Measurements from ENCODE around the gene ZNF878. TPM values are rescaled to one million over a fixed set of nuclear protein-coding genes. Genes with fewer than 3 reads are reported as not detected.

ZNF878 gene
- 0.09 and 0.16 TPM in 2 replicates for total RNA-seq

DNA sequence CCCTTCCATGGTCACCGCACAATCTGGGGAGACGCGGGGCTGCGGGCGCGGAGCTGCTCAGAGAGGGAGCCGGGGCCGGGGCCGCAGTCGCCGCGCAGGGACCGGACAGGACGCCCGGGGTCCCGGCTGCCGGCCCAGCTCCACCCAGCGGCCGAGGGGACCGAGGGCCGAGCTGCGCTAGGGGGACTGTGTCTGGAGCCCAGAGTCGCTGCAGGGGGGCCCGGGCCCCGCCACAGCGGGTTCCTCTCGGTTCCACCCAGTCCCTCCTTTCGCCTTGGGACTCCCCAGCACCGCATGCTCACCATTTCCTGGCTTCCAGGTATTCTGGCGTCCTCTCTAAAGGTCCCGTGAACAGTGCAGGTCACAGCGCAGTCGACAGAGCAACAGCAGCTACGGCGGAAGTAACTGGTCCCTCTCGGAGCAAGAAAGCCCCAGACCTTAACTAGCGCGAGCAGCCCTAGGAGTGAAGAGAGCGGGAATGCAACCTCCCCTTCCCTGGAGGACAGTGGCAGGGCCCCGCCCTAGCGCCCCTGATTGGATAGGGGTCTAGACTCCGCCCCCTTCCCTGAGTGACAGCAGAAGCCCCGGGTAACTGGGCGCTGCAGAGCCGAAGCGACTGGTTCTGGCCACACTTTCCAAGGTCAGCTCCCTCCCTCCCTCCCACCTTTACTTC, at the start of gene ZNF878:
TSS of gene ZNF878 (minus strand) at position 465 of the 673 bp plus-strand sequence. CDS start at position 305, 160 bp downstream.

DNA sequence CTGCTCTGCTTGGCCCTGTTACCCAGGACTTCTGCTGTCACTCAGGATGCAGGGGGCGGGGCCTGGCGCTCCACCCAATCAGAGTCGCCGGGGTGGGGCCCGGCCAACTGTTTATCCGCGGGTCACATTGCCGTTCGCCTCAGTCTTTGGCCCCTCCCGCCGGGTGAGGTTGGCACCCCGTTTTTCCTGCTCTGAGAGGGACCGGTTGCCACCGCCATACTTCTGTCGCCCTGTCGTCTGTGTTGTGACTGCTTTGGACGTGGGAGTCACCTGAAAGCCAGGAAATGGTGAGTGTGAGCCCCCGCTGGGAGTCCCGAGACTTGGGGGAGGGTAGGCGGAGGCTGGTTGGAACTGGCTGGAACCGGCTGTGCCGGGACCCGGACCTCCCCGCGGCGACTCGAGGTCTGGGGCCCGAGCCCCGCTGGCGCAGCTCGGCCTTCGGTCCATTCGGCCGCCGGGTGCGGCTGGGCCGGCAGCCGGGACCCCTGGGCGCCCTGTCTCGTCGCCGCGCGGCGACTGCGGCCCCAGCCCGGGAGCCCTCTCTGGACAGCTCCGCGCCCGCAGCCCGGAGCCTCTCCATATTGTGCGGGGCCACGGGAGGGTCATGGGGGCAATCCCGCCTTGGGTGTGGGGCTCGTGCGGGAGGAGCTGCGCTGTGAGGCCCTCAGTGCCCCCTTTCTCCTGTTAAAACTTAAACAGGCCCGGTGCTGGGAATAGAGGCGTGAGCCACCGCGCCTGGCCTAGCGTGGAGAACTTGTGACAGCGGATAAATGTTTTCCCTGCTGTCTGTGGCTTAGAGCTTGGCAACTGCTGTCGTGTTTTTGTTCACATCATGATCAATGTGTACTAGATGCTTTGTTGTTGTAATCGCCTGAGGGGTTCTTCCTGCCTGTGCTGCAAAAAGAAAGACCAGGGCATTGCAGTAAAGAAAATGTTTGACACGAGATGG, 12.1 kb upstream of the ZNF878 start, which contains the start of gene ZNF844:
TSS of gene ZNF844 (plus strand) at position 142 of the 949 bp plus-strand sequence. CDS start at position 285, 143 bp downstream.

DNA sequence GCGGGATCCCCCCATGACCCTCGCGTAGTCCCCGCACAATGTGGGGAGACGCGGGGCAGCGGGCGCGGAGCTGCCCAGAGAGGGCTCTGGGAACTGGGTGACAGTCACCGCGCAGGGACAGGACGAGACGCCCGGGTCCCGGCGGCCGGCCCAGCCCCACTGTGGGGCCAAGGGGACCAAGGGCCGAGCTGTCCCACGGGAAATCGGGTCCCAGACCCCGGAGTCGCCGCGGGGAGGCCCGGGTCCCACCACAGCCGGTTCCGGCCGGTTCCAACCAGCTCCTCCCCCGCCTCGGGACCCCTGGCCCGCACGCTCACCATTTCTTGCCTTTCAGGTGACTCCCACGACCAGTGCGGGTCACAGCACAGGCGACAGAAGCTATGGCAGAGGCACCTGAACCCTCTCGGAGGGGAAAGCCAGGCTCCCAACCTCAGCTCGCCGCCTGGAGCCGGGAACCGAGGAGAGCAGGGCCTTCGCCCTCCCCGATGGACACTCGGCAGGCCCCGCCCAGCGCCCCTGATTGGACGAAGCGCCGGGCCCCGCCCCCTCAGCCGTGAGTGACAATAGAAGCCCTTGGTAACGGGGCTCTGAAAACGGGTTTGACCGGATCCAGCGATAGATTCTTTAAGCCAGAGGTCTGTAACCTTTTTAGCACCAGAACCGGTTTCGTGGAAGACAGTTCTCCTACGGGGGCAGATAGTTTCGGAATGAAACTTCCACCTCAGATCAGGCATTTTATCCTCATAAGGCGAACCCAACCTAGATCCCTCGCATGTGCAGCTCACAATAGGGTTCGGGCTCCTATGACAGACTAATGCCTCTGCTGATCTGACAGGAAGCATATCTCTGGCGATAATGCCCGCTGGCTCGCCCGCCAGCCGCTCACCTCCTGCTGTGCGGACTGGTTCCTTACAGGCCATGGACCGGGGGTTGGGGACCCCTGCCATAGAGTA, 17.3 kb downstream of the ZNF878 start, which contains the start of gene ZNF433:
TSS of gene ZNF433 (minus strand) at position 460 of the 953 bp plus-strand sequence. CDS start at position 320, 140 bp downstream.

Other genes with a start within 250 kb of the ZNF878 start
- 6.3 and 9.8 TPM in 2 replicates for gene ZNF440, start 238.7 kb downstream of the ZNF878 start, total RNA-seq
- 5.0 and 6.9 TPM in 2 replicates for gene ZNF439, start 204.2 kb downstream of the ZNF878 start, total RNA-seq
- gene ZNF69, start 165.2 kb downstream of the ZNF878 start, total RNA-seq = 2.9 and 4.1 TPM in 2 replicates
- 5.5 and 6.9 TPM in 2 replicates for gene ZNF700, start 127.9 kb downstream of the ZNF878 start, total RNA-seq
- 0.86 and 2.5 TPM in 2 replicates for gene ZNF763, start 87.9 kb downstream of the ZNF878 start, total RNA-seq
- gene ZNF433, start 17.3 kb downstream of the ZNF878 start, total RNA-seq = 4.0 and 4.9 TPM in 2 replicates
- 6.6 and 6.8 TPM in 2 replicates for gene ZNF844, start 11.8 kb upstream of the ZNF878 start, total RNA-seq
- gene ZNF20, start 87.4 kb upstream of the ZNF878 start, total RNA-seq = 3.8 and 4.4 TPM in 2 replicates
- gene ZNF625, start 103.8 kb upstream of the ZNF878 start, total RNA-seq = 6.7 and 8.8 TPM in 2 replicates
- gene ZNF136, start 110.1 kb upstream of the ZNF878 start, total RNA-seq = 5.5 and 6.3 TPM in 2 replicates
- gene ZNF44, start 241.9 kb upstream of the ZNF878 start, total RNA-seq = 10.2 and 11.0 TPM in 2 replicates